ENCODE results near the gene PTTG1IP.

DNA sequence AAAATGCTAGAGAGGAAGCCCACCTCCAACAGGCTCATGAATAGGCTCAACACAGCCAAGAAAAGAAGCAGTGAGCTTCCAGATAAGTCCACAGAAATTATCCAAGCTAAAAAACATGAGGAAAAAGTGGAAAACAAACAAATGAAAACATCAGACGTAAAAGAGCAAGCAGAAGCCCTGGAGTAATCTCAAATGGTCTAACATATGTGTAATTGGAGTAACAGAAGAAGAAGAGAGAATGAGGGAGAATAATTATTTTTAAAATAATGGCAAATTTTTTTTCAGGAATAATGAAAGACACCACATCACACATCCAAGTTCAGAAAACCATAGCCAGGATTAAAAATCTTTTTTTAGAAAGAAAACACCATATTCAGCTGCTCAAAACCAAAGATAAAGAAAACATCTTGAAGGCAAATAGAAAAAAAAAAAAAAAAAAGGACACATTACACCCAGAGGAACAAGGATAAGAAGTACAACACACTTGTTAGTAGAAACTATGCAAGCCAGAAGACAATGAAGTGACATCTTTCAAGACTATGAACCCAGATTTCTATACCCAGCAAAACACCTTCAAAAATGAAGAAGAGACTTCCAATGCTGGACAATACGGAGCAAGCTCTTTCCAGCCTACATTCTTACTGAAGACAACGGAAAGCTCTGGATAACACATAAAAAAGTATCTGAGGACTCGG lies 45.0 kb downstream of the PTTG1IP start:
- TF ChIP-seq, protein P1, sequence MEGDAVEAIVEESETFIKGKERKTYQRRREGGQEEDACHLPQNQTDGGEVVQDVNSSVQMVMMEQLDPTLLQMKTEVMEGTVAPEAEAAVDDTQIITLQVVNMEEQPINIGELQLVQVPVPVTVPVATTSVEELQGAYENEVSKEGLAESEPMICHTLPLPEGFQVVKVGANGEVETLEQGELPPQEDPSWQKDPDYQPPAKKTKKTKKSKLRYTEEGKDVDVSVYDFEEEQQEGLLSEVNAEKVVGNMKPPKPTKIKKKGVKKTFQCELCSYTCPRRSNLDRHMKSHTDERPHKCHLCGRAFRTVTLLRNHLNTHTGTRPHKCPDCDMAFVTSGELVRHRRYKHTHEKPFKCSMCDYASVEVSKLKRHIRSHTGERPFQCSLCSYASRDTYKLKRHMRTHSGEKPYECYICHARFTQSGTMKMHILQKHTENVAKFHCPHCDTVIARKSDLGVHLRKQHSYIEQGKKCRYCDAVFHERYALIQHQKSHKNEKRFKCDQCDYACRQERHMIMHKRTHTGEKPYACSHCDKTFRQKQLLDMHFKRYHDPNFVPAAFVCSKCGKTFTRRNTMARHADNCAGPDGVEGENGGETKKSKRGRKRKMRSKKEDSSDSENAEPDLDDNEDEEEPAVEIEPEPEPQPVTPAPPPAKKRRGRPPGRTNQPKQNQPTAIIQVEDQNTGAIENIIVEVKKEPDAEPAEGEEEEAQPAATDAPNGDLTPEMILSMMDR (conservative IDR thresholded peaks at IDR 0.05; ENCODE audit: low read length), result no peak
- TF ChIP-seq EZH2phosphoT487 (IDR thresholded peaks at IDR 0.05; ENCODE audit: borderline replicate concordance, low read depth, low read length), result no peak

Measured in OCI-LY7 (cell line).